Loucy (cell line): ENCODE measurements around the gene AMER2.

ENCODE experiments used
- EZH2phosphoT487 ChIP-seq: fragments of 200-600 bp; IDR thresholded peaks from 2 replicates; pipeline ENCODE4 v1.6.1; 2018; ENCODE audit warnings: antibody characterized with exemption, mild to moderate bottlenecking, moderate library complexity, borderline replicate concordance
- TF ChIP-seq, protein P1 (sequence below): fragments of 200-600 bp; sonication (generic); conservative IDR thresholded peaks from 2 replicates; pipeline ENCODE4 v1.5.1; 2014; ENCODE audit warnings: mild to moderate bottlenecking, antibody characterized with exemption, low read length

DNA sequence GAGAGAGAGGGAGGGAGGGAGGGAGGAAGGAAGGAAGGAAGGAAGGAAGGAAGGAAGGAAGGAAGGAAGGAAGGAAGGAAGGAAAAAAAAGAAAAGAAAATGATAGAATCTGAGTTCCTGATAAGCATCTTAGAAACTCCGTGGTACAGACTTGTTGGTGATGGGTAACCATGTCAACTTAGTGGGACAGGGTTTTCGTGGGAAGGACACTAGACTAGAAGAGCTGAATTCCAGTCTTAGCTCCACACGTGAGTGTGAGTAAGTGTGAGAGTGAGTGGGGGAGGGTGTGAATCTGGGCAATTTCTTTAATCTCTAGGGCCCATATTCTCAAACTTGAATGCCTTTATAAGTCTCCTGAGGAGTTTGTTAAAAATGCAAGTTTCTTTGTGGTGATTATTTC is 41.1 kb downstream of the AMER2 start:
- TF ChIP-seq, protein P1, sequence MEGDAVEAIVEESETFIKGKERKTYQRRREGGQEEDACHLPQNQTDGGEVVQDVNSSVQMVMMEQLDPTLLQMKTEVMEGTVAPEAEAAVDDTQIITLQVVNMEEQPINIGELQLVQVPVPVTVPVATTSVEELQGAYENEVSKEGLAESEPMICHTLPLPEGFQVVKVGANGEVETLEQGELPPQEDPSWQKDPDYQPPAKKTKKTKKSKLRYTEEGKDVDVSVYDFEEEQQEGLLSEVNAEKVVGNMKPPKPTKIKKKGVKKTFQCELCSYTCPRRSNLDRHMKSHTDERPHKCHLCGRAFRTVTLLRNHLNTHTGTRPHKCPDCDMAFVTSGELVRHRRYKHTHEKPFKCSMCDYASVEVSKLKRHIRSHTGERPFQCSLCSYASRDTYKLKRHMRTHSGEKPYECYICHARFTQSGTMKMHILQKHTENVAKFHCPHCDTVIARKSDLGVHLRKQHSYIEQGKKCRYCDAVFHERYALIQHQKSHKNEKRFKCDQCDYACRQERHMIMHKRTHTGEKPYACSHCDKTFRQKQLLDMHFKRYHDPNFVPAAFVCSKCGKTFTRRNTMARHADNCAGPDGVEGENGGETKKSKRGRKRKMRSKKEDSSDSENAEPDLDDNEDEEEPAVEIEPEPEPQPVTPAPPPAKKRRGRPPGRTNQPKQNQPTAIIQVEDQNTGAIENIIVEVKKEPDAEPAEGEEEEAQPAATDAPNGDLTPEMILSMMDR: no peak
- no peak for TF ChIP-seq EZH2phosphoT487
